22Rv1 (cell line): ENCODE data around the gene TSHZ1.

Experiments used
- CTCF ChIP-seq: fragments of 450-650 bp; IDR thresholded peaks from 2 replicates; pipeline ENCODE4 v1.5.1; 2017; ENCODE audit warnings: mild to moderate bottlenecking
- ZFX ChIP-seq: fragments of 450-650 bp; IDR thresholded peaks from 2 replicates; pipeline ENCODE4 v1.6.1; 2017; ENCODE audit warnings: antibody characterized with exemption, borderline replicate concordance

- TF ChIP-seq CTCF (no peak), ZFX (no peak)
These were observed 12.6 kb upstream of the TSHZ1 start for GRCh38 chr18:75198036-75198435.
